ENCODE measurements around the gene HES7. TPM values are rescaled to one million over a fixed set of nuclear protein-coding genes. Genes with fewer than 3 reads are reported as not detected.
"Not testable (repeated sequence)": the region's sequence is repeated elsewhere in the genome, so short reads cannot be mapped to it uniquely, and the experiment has no call there.

HES7 gene
- total RNA-seq, 2 experiments from 2014 or later: 0.23 to 0.75 TPM

DNA sequence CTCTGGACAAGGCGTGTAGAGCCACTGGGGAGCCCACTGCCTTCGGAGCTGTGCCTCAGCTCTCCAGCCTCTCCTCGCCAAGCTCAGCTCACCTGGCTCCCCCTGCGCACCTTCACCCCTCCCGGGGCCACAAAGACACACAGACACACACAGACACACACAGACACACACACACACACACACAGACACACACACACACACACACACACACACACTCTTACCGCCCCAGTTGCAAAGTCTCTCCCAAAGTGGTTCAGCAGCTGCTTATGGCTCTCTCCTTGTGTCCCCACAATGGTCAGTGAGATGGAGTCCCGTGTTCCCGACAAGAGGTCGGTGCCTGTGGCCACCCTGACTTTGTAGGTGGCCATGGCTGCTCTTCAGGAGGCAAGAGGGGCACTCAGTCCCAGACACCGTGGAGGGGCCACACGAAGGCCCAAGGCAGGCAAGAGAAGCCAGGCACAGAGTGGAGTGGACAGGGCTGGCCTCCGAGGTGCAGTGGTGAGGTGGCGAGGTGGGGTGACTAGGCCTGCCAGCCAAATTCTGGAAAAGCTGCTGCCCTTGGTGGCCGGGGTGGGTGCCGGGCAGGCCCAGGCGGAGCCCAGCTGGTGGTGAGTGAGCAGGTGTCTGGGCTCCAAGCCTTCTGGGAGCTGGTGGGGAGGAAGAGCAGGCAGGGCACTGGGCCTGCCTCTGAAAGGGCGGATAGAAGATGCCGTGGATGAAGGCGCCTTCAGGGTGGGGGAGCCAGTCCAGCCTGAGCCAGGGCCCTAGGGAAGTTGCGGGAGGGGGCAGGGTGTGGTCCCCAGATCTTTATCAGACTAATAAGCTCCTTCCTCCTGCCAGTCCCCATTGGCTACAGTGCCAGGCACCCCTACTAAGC, 36.6 kb downstream of the HES7 start, which contains the start of gene ALOX12B:
TSS of gene ALOX12B (minus strand) at position 642 of the 877 bp plus-strand sequence. CDS start at position 368, 274 bp downstream.
- no peaks in the 10 kb centered on the region for H3K9me3 Mint-ChIP-seq
- POLR2A ChIA-PET: interaction anchor here (0.6 to 1.2 kb wide), 3 partner anchors 14 to 86 kb away, joined by 3 to 5 read pairs (median 5); no protein-coding TSS in a partner anchor
- H3K4me3 Mint-ChIP-seq: no peak within 1 kb of the TSS
- ATAC-seq (ENCODE audit: low read depth) (no peak), DNase-seq (no peak)
- H3K4me1 Mint-ChIP-seq: no peaks in the 10 kb centered on the region
- H3K27ac Mint-ChIP-seq: no peak within 1 kb of the TSS
- H3K36me3 Mint-ChIP-seq: no peaks in the 10 kb centered on the region
- peaks cover 16% of the 10 kb centered on the region for H3K27me3 Mint-ChIP-seq

- peaks cover 5% of the 10 kb centered on the region for H3K27me3 Mint-ChIP-seq
- H3K27ac Mint-ChIP-seq: no peak overlapping the region
- peaks cover 7% of the 10 kb centered on the region for H3K4me1 Mint-ChIP-seq
- POLR2A ChIA-PET: no interaction called here
- no peaks in the 10 kb centered on the region for H3K9me3 Mint-ChIP-seq
- no peaks in the 10 kb centered on the region for H3K36me3 Mint-ChIP-seq
- ATAC-seq (ENCODE audit: low read depth) (no peak), DNase-seq (no peak)
- no peak overlapping the region for H3K4me3 Mint-ChIP-seq
These were observed 39.7 kb downstream of the HES7 start for GRCh38 chr17:8084250-8084649.

- H3K4me3 Mint-ChIP-seq: no peak overlapping the region
- peaks cover 1% of the 10 kb centered on the region for H3K27me3 Mint-ChIP-seq
- POLR2A ChIA-PET: no interaction called here
- H3K36me3 Mint-ChIP-seq: no peaks in the 10 kb centered on the region
- peaks cover 12% of the 10 kb centered on the region for H3K4me1 Mint-ChIP-seq
- DNase-seq (no peak), ATAC-seq (ENCODE audit: low read depth) (no peak)
- no peaks in the 10 kb centered on the region for H3K9me3 Mint-ChIP-seq
- no peak overlapping the region for H3K27ac Mint-ChIP-seq
These were observed 41.6 kb downstream of the HES7 start for GRCh38 chr17:8082292-8082691.

DNA sequence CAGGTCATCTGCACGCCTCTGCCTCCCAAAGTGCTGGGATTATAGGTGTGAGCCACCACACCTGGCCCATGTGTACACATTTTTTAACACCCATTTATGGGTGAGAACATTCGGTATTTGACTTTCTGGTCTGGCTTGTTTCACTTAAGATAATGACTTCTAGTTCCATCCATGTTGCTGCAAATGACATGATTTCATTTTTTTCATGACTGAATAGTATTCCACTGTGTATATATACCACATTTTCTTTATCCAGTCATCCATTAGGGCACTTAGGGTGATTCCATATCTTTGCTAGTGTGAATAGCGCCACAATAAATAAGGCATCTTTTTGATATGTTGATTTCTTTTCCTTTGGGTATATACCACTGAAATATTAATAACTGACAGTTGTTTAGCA, 42.0 kb downstream of the HES7 start:
- peaks cover 1% of the 10 kb centered on the region for H3K27me3 Mint-ChIP-seq
- no peak overlapping the region for H3K27ac Mint-ChIP-seq
- no peak for ATAC-seq (ENCODE audit: low read depth)
- no peak for DNase-seq
- peaks cover 12% of the 10 kb centered on the region for H3K4me1 Mint-ChIP-seq
- no peaks in the 10 kb centered on the region for H3K9me3 Mint-ChIP-seq
- POLR2A ChIA-PET: no interaction called here
- H3K36me3 Mint-ChIP-seq: no peaks in the 10 kb centered on the region
- no peak overlapping the region for H3K4me3 Mint-ChIP-seq

GRCh38 chr17:8080799-8081219, 43.1 kb downstream of the HES7 start:
- Mint-ChIP-seq H3K27me3 (peaks cover under 1% of the 10 kb centered on the region), H3K36me3 (no peaks in the 10 kb centered on the region), H3K4me1 (peaks cover 12% of the 10 kb centered on the region), H3K4me3 (peak overlapping the region; percentile 87), H3K9me3 (no peaks in the 10 kb centered on the region), H3K27ac (no peak overlapping the region)
- no peak for DNase-seq
- ATAC-seq (ENCODE audit: low read depth): no peak
- POLR2A ChIA-PET: interaction anchor here (1.6 kb wide), 1 partner anchor 29 kb away, joined by 5 read pairs; no protein-coding TSS in a partner anchor

DNA sequence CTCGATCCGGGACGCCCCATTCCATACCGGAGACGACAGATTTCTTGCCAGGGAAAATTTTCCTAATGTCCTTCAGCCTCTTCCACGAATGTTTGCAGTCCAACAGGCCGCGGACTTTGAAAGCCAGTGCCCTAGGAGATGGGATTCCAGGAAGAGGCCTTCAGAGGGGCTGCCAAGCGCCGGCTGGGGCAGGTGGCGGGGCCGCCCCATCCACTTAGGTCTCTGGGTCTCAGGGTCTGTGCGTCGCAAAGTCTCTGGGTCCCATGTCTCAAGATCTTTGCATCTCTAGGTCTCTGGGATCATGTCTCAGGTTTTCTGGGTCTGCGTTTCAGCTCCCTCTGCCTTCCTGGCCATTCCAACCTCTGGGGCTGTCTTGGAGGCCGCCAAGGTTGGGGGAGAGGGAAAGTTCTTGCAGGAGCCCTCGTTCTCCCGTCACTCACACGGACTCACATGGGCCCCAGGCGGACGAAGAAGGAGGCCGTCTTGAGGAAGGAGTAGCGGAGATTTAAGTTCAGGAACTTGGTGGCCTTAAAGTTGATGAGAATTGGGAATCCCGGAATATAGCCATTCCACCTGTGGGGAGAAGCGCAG, 43.6 kb downstream of the HES7 start:
- H3K4me3 Mint-ChIP-seq: peak overlapping the region; percentile 87
- POLR2A ChIA-PET: interaction anchor here (1.6 kb wide), 1 partner anchor 30 kb away, joined by 5 read pairs; no protein-coding TSS in a partner anchor
- H3K36me3 Mint-ChIP-seq: no peaks in the 10 kb centered on the region
- no peak for ATAC-seq (ENCODE audit: low read depth)
- H3K27me3 Mint-ChIP-seq: peaks cover 3% of the 10 kb centered on the region
- H3K9me3 Mint-ChIP-seq: no peaks in the 10 kb centered on the region
- DNase-seq: no peak
- H3K4me1 Mint-ChIP-seq: peaks cover 12% of the 10 kb centered on the region
- no peak overlapping the region for H3K27ac Mint-ChIP-seq

- H3K9me3 Mint-ChIP-seq: no peaks in the 10 kb centered on the region
- POLR2A ChIA-PET: interaction anchor here (0.7 to 1.6 kb wide), 2 partner anchors 30 to 77 kb away, joined by 5 to 6 read pairs; no protein-coding TSS in a partner anchor
- ATAC-seq (ENCODE audit: low read depth): peak; percentile 81
- H3K27me3 Mint-ChIP-seq: peaks cover 11% of the 10 kb centered on the region
- DNase-seq: peak; percentile 91
- H3K4me1 Mint-ChIP-seq: peaks cover 13% of the 10 kb centered on the region
- no peaks in the 10 kb centered on the region for H3K36me3 Mint-ChIP-seq
- H3K4me3 Mint-ChIP-seq: peak overlapping the region; percentile 87
- peak overlapping the region; percentile 79 for H3K27ac Mint-ChIP-seq
These were observed 44.4 kb downstream of the HES7 start for GRCh38 chr17:8079291-8080207.

GRCh38 chr17:8077939-8078338, 46.0 kb downstream of the HES7 start:
- DNase-seq; H3K27ac Mint-ChIP-seq; H3K36me3 Mint-ChIP-seq; H3K9me3 Mint-ChIP-seq; H3K4me3 Mint-ChIP-seq; POLR2A ChIA-PET; ATAC-seq (ENCODE audit: low read depth): not testable (repeated sequence)
- H3K4me1 Mint-ChIP-seq: peaks cover 24% of the 10 kb centered on the region
- H3K27me3 Mint-ChIP-seq: peaks cover 26% of the 10 kb centered on the region

- Mint-ChIP-seq H3K36me3 (no peaks in the 10 kb centered on the region), H3K4me3 (no peak overlapping the region), H3K4me1 (peaks cover 28% of the 10 kb centered on the region), H3K27ac (no peak overlapping the region), H3K9me3 (no peaks in the 10 kb centered on the region), H3K27me3 (peaks cover 37% of the 10 kb centered on the region)
- DNase-seq (no peak), ATAC-seq (ENCODE audit: low read depth) (no peak)
- POLR2A ChIA-PET: no interaction called here
These were observed 47.2 kb downstream of the HES7 start for GRCh38 chr17:8076502-8077266.

- POLR2A ChIA-PET: no interaction called here
- H3K9me3 Mint-ChIP-seq: no peaks in the 10 kb centered on the region
- peaks cover 28% of the 10 kb centered on the region for H3K4me1 Mint-ChIP-seq
- no peaks in the 10 kb centered on the region for H3K36me3 Mint-ChIP-seq
- ATAC-seq (ENCODE audit: low read depth): no peak
- DNase-seq: no peak
- H3K4me3 Mint-ChIP-seq: no peak overlapping the region
- H3K27me3 Mint-ChIP-seq: peaks cover 47% of the 10 kb centered on the region
- no peak overlapping the region for H3K27ac Mint-ChIP-seq
These were observed 48.1 kb downstream of the HES7 start for GRCh38 chr17:8075574-8076342.

- Mint-ChIP-seq H3K36me3 (no peaks in the 10 kb centered on the region), H3K27me3 (peaks cover 52% of the 10 kb centered on the region), H3K4me3 (no peak overlapping the region)
These were observed 48.8 kb downstream of the HES7 start for GRCh38 chr17:8075081-8075480.

GRCh38 chr17:8074554-8074953, 49.4 kb downstream of the HES7 start:
- Mint-ChIP-seq H3K36me3 (no peaks in the 10 kb centered on the region), H3K27ac (no peak overlapping the region), H3K4me3 (no peak overlapping the region), H3K27me3 (peaks cover 52% of the 10 kb centered on the region), H3K4me1 (peaks cover 23% of the 10 kb centered on the region), H3K9me3 (no peaks in the 10 kb centered on the region)
- no peak for DNase-seq
- POLR2A ChIA-PET: interaction anchor here (1.1 kb wide), 1 partner anchor 14 kb away, joined by 3 read pairs; no protein-coding TSS in a partner anchor
- no peak for ATAC-seq (ENCODE audit: low read depth)

More at GRCh38 chr17:8075081-8075480, 48.8 kb downstream of the HES7 start:
- Mint-ChIP-seq H3K27ac (no peak overlapping the region), H3K9me3 (no peaks in the 10 kb centered on the region), H3K4me1 (peaks cover 25% of the 10 kb centered on the region)
- ATAC-seq (ENCODE audit: low read depth) (no peak), DNase-seq (no peak)
- POLR2A ChIA-PET: no interaction called here

Data from activated naive CD8-positive, alpha-beta T cell treated with anti-CD3 and anti-CD28 coated beads, Interleukin-2, amount 10 ng/mL, durations not matched to agents 7 days and 5 days (primary cell).